AG09319 (cell line): ENCODE data around the gene RUNX1.

Source experiments
- DNase-seq: peaks from one replicate; pipeline ENCODE4 v3.0.0-alpha.2; 2010; ENCODE audit warnings: low read depth; ENCODE audit errors: extremely low read depth
- TF ChIP-seq, protein P1 (sequence below): IDR thresholded peaks from 2 replicates; pipeline ENCODE4 v1.5.1; 2011; ENCODE audit warnings: low read depth, mild to moderate bottlenecking, inconsistent platforms, low read length, moderate library complexity

The RUNX1 gene

GRCh38 chr21:35024513-35024912 lies 24.6 kb downstream of the RUNX1 start:
- TF ChIP-seq, protein P1, sequence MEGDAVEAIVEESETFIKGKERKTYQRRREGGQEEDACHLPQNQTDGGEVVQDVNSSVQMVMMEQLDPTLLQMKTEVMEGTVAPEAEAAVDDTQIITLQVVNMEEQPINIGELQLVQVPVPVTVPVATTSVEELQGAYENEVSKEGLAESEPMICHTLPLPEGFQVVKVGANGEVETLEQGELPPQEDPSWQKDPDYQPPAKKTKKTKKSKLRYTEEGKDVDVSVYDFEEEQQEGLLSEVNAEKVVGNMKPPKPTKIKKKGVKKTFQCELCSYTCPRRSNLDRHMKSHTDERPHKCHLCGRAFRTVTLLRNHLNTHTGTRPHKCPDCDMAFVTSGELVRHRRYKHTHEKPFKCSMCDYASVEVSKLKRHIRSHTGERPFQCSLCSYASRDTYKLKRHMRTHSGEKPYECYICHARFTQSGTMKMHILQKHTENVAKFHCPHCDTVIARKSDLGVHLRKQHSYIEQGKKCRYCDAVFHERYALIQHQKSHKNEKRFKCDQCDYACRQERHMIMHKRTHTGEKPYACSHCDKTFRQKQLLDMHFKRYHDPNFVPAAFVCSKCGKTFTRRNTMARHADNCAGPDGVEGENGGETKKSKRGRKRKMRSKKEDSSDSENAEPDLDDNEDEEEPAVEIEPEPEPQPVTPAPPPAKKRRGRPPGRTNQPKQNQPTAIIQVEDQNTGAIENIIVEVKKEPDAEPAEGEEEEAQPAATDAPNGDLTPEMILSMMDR, result no peak

DNA sequence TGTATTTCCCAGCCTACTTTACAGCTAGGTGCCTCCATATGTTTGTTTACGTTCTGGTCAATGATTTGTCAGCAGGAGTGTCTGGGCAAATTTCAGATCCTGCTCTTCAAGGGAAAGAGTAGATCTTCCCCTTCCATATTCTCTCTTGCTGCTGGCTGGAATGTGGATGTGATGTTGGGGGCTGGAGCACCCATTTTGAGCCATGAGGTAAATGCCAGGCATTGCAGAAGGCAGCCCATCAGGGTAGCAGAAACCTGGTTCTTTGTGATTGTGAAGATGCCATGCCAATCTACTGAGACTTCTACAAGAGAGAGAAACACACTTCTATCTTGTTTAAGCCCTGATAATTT lies 25.1 kb downstream of the RUNX1 start:
- DNase-seq, result no peak
- TF ChIP-seq, protein P1, result no peak

More at GRCh38 chr21:35024513-35024912, 24.6 kb downstream of the RUNX1 start:
- DNase-seq, result no peak

DNA sequence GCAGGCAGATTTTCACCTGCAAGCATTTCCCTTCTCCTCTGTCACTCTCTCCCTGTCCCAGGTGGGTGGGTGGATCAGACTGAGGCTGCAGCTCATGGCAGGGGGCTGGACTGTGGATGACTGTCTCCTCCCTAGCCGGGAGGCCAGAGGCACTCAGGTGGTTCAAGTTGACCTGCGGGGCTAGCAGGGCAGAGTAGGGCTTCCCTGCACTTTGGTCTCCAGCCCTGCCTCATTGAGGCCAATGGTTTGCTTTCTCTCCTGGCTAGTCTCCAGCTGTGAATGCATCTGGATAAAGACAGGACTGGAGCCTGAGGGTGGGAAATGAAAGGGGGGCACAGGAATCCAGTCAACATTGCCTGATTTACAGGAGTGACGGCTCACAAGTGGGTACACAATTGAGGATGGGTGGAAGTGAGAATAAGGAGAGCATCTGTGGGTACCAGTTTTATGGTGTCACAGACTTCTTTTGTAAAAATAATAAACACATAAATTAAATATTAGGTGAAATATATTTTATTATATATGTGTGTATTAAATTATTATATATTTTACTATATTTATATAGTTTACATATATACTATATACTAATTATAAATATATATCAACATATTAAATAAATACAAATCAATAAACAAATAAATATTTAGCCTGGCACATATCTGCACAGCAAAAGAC lies 25.6 kb downstream of the RUNX1 start:
- TF ChIP-seq, protein P1, result no peak
- DNase-seq, result no peak

DNA sequence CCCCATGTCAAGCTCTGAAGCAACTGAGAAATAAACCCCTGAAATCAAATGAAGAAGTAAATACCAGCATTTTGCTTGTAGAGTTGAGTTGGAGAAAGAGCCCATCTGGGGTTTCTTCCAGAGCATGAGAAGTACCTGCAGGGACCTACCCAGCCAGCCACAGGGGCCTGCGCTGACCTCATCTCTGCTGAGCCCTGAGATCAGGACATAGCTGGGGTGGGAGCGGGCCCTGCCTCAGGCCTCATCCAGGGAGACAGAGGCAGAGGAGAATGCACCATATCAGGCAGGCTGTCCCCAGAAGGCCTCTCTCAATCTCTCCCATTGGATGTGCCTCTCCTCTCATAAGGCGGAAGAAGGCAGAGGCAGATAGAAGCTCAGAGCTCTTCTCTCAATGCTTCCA lies 27.6 kb downstream of the RUNX1 start:
- TF ChIP-seq, protein P1, result no peak
- no peak for DNase-seq

DNA sequence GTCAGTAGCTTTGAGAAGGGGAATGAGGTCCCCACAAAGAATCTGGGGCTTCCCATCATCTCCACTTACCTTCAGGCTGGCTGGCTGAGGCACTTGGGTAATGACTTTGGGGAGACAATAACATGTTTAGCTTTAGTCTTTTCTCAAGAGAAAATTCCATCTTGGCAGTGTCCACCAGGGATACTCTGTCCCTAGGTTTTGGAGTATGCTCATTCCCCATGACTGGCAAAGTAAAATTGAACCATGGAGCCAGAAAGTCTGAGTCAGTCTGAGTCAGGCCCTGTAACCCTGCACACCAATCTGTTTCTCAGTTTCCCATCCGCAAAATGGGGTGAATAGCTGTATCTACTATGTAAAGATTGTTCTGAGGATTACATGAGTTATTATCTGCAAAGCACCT lies 28.2 kb downstream of the RUNX1 start:
- TF ChIP-seq, protein P1, result no peak
- no peak for DNase-seq

- no peak for DNase-seq
- TF ChIP-seq, protein P1, result no peak
Observed at GRCh38 chr21:35020436-35020835, 28.7 kb downstream of the RUNX1 start.

DNA sequence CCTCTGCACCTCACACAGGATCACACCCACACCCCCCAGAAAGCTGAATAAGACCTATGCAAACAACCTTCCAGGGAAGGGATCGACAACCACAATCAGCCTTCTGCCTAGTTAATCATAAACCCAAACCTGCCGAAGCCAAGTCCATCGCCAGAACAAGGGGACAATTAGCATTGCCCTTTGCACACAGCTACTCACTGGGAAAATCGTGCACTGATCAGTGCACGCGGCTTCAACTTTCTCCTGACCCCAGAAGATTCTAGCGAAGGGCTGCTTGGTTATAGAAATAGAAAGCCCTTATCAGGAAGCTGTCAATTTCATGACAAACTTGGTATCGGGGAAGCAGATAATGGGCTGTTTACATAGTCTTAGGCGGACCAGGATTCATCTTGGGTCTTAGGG lies 29.5 kb downstream of the RUNX1 start:
- TF ChIP-seq, protein P1, result no peak
- DNase-seq, result no peak
